MM.1S (cell line): Measurements from ENCODE around the gene L1CAM.

Source experiments
- DNase-seq: peaks from one replicate; pipeline ENCODE4 v3.0.0-alpha.2; 2015
- H2AFZ ChIP-seq: fragments of 300-600 bp; sonication (generic); 2 replicates; pipeline ENCODE4 v1.6.0; 2016; ENCODE audit warnings: antibody characterized with exemption, low read length
- H3F3A ChIP-seq: fragments of 300-600 bp; sonication (generic); 2 replicates; pipeline ENCODE4 v1.6.1; 2016; ENCODE audit warnings: mild to moderate bottlenecking, antibody characterized with exemption, low read length, moderate library complexity, mixed read lengths; ENCODE audit not compliant: insufficient read depth
- H3K27ac ChIP-seq: fragments of 300-600 bp; sonication (generic); 2 replicates; pipeline ENCODE4 v1.5.1; 2016; ENCODE audit warnings: mild to moderate bottlenecking, low read length
- H3K27me3 ChIP-seq: fragments of 300-600 bp; sonication (generic); replicated peaks from 2 replicates; pipeline ENCODE4 v1.6.0; 2016; ENCODE audit warnings: low read length; ENCODE audit not compliant: insufficient read depth
- H3K36me3 ChIP-seq: fragments of 300-600 bp; sonication (generic); replicated peaks from 2 replicates; pipeline ENCODE4 v1.6.1; 2016; ENCODE audit warnings: mild to moderate bottlenecking, low read length, mixed read lengths; ENCODE audit not compliant: insufficient read depth
- H3K4me1 ChIP-seq: fragments of 300-600 bp; sonication (generic); 2 replicates; pipeline ENCODE4 v1.6.1; 2016; ENCODE audit warnings: low read length, mixed read lengths
- H3K4me2 ChIP-seq: fragments of 300-600 bp; sonication (generic); 2 replicates; pipeline ENCODE4 v1.6.0; 2016; ENCODE audit warnings: low read depth, low read length
- H3K4me3 ChIP-seq: fragments of 300-600 bp; sonication (generic); 2 replicates; pipeline ENCODE4 v1.5.1; 2016; ENCODE audit warnings: low read length, mixed read lengths
- H3K79me2 ChIP-seq: fragments of 300-600 bp; sonication (generic); 2 replicates; pipeline ENCODE4 v1.6.1; 2016; ENCODE audit warnings: mixed run types, low read length, mixed read lengths
- H3K9ac ChIP-seq: fragments of 300-600 bp; sonication (generic); 2 replicates; pipeline ENCODE4 v1.6.1; 2016; ENCODE audit warnings: low read length, mixed read lengths
- H3K9me2 ChIP-seq: fragments of 300-600 bp; sonication (generic); replicated peaks from 2 replicates; pipeline ENCODE4 v1.6.1; 2016; ENCODE audit warnings: mild to moderate bottlenecking, low read length, mixed read lengths; ENCODE audit not compliant: insufficient read depth
- H3K9me3 ChIP-seq: fragments of 300-600 bp; sonication (generic); replicated peaks from 2 replicates; pipeline ENCODE4 v1.6.1; 2016; ENCODE audit warnings: mild to moderate bottlenecking, low read length, mixed read lengths; ENCODE audit not compliant: insufficient read depth
- H4K20me1 ChIP-seq: fragments of 300-600 bp; sonication (generic); 2 replicates; pipeline ENCODE4 v1.6.1; 2016; ENCODE audit warnings: mild to moderate bottlenecking, low read length, moderate library complexity, mixed read lengths; ENCODE audit not compliant: insufficient read depth
- EZH2 ChIP-seq: fragments of 300-600 bp; sonication (generic); optimal IDR thresholded peaks from 2 replicates; pipeline ENCODE3; 2017; ENCODE audit warnings: low read depth, mild to moderate bottlenecking, antibody characterized with exemption, low read length, mixed read lengths
- EZH2phosphoT487 ChIP-seq: fragments of 300-600 bp; sonication (generic); IDR thresholded peaks from 2 replicates; pipeline ENCODE4 v1.6.1; 2018; ENCODE audit warnings: antibody characterized with exemption, low read length
- TF ChIP-seq, protein P1 (sequence below): fragments of 300-600 bp; sonication (generic); IDR thresholded peaks from 2 replicates; pipeline ENCODE4 v1.5.1; 2016; ENCODE audit warnings: antibody characterized with exemption, low read length, mixed read lengths

The L1CAM gene, protein sequence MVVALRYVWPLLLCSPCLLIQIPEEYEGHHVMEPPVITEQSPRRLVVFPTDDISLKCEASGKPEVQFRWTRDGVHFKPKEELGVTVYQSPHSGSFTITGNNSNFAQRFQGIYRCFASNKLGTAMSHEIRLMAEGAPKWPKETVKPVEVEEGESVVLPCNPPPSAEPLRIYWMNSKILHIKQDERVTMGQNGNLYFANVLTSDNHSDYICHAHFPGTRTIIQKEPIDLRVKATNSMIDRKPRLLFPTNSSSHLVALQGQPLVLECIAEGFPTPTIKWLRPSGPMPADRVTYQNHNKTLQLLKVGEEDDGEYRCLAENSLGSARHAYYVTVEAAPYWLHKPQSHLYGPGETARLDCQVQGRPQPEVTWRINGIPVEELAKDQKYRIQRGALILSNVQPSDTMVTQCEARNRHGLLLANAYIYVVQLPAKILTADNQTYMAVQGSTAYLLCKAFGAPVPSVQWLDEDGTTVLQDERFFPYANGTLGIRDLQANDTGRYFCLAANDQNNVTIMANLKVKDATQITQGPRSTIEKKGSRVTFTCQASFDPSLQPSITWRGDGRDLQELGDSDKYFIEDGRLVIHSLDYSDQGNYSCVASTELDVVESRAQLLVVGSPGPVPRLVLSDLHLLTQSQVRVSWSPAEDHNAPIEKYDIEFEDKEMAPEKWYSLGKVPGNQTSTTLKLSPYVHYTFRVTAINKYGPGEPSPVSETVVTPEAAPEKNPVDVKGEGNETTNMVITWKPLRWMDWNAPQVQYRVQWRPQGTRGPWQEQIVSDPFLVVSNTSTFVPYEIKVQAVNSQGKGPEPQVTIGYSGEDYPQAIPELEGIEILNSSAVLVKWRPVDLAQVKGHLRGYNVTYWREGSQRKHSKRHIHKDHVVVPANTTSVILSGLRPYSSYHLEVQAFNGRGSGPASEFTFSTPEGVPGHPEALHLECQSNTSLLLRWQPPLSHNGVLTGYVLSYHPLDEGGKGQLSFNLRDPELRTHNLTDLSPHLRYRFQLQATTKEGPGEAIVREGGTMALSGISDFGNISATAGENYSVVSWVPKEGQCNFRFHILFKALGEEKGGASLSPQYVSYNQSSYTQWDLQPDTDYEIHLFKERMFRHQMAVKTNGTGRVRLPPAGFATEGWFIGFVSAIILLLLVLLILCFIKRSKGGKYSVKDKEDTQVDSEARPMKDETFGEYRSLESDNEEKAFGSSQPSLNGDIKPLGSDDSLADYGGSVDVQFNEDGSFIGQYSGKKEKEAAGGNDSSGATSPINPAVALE

GRCh38 chrX:153885968-153886903, at the start of gene L1CAM:
TSS of gene L1CAM (minus strand) at chrX:153886173. CDS start at chrX:153875836, 10,337 bp downstream.
- no peak within 1 kb of the TSS for H2AFZ ChIP-seq
- peaks cover 33% of the 10 kb centered on the region for H3K27me3 ChIP-seq
- H3K4me1 ChIP-seq, result no peaks in the 10 kb centered on the region
- DNase-seq, result no peak
- H3K9me2 ChIP-seq, result no peaks in the 10 kb centered on the region
- no peak within 1 kb of the TSS for H3K27ac ChIP-seq
- H3F3A ChIP-seq, result no peaks in the 10 kb centered on the region
- H3K4me2 ChIP-seq, result no peak within 1 kb of the TSS
- H3K79me2 ChIP-seq, result no peaks in the 10 kb centered on the region
- H4K20me1 ChIP-seq, result no peaks in the 10 kb centered on the region
- H3K9ac ChIP-seq, result no peak within 1 kb of the TSS
- no peak within 1 kb of the TSS for H3K4me3 ChIP-seq
- no peaks in the 10 kb centered on the region for H3K36me3 ChIP-seq
- no peaks in the 10 kb centered on the region for H3K9me3 ChIP-seq
- TF ChIP-seq EZH2phosphoT487 (no peak), EZH2 (no peak)
- TF ChIP-seq, protein P1, sequence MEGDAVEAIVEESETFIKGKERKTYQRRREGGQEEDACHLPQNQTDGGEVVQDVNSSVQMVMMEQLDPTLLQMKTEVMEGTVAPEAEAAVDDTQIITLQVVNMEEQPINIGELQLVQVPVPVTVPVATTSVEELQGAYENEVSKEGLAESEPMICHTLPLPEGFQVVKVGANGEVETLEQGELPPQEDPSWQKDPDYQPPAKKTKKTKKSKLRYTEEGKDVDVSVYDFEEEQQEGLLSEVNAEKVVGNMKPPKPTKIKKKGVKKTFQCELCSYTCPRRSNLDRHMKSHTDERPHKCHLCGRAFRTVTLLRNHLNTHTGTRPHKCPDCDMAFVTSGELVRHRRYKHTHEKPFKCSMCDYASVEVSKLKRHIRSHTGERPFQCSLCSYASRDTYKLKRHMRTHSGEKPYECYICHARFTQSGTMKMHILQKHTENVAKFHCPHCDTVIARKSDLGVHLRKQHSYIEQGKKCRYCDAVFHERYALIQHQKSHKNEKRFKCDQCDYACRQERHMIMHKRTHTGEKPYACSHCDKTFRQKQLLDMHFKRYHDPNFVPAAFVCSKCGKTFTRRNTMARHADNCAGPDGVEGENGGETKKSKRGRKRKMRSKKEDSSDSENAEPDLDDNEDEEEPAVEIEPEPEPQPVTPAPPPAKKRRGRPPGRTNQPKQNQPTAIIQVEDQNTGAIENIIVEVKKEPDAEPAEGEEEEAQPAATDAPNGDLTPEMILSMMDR, result no peak

GRCh38 chrX:153935326-153935851, 49.4 kb upstream of the L1CAM start:
- H3K79me2 ChIP-seq, result peaks cover 40% of the 10 kb centered on the region
- H3K27ac ChIP-seq, result no peak overlapping the region
- no peaks in the 10 kb centered on the region for H3K9me3 ChIP-seq
- peak overlapping the region; percentile 25; the same call in 1 of the 2 replicates for H3K4me3 ChIP-seq
- no peaks in the 10 kb centered on the region for H3K9me2 ChIP-seq
- no peaks in the 10 kb centered on the region for H3F3A ChIP-seq
- TF ChIP-seq EZH2phosphoT487 (no peak), EZH2 (no peak)
- TF ChIP-seq, protein P1, result no peak
- no peaks in the 10 kb centered on the region for H3K4me1 ChIP-seq
- H3K4me2 ChIP-seq, result peak overlapping the region; percentile 57; the same call in 1 of the 2 replicates
- no peaks in the 10 kb centered on the region for H3K27me3 ChIP-seq
- no peak for DNase-seq
- no peaks in the 10 kb centered on the region for H4K20me1 ChIP-seq
- no peak overlapping the region for H2AFZ ChIP-seq
- H3K9ac ChIP-seq, result peak overlapping the region; percentile 29; the same call in 1 of the 2 replicates
- no peaks in the 10 kb centered on the region for H3K36me3 ChIP-seq
